GM19395 (cell line): Measurements from ENCODE around the gene ASCC2.
A peak's percentile ranks its signal among the peaks of the same experiment; 100 is the strongest.

Experiments
- ATAC-seq: cut with Tn5 transposase; IDR thresholded peaks from one replicate; pipeline ENCODE4 v1.9.1; 2021; ENCODE audit warnings: mild to moderate bottlenecking, moderate library complexity; ENCODE audit not compliant: unreplicated experiment

Gene ASCC2

GRCh38 chr22:29788339-29789279 lies 49.5 kb downstream of the ASCC2 start:
- no peak for ATAC-seq

GRCh38 chr22:29787371-29787980 lies 50.6 kb downstream of the ASCC2 start:
- ATAC-seq, result no peak

GRCh38 chr22:29786031-29786430 lies 52.0 kb downstream of the ASCC2 start:
- ATAC-seq, result no peak

GRCh38 chr22:29784451-29785361 lies 53.4 kb downstream of the ASCC2 start:
- no peak for ATAC-seq

- ATAC-seq, result no peak
Observed at GRCh38 chr22:29782061-29782845, 55.8 kb downstream of the ASCC2 start.

GRCh38 chr22:29780748-29781676 lies 57.1 kb downstream of the ASCC2 start:
- ATAC-seq, result no peak

- ATAC-seq, result no peak
Observed at GRCh38 chr22:29780220-29780619, 57.9 kb downstream of the ASCC2 start.

GRCh38 chr22:29773233-29773632 lies 64.8 kb downstream of the ASCC2 start:
- ATAC-seq, result no peak

GRCh38 chr22:29772170-29772641 lies 65.9 kb downstream of the ASCC2 start:
- ATAC-seq, result no peak

GRCh38 chr22:29769723-29770321 lies 68.3 kb downstream of the ASCC2 start:
- no peak for ATAC-seq

- no peak for ATAC-seq
Observed at GRCh38 chr22:29768052-29768693, 69.9 kb downstream of the ASCC2 start.

- ATAC-seq, result peak; percentile 62
Observed at GRCh38 chr22:29767171-29768051, 70.7 kb downstream of the ASCC2 start, which contains the start of gene UQCR10. TSS of gene UQCR10 (plus strand) at chr22:29767369. CDS start at chr22:29767399, 30 bp downstream.

GRCh38 chr22:29766632-29767170 lies 71.4 kb downstream of the ASCC2 start, which contains the start of gene ZMAT5:
TSS of gene ZMAT5 (minus strand) at chr22:29767007. CDS start at chr22:29748544, 18,463 bp downstream.
- ATAC-seq, result peak; percentile 89

GRCh38 chr22:29765905-29766631 lies 72.0 kb downstream of the ASCC2 start:
- peak; percentile 8 for ATAC-seq

- ATAC-seq, result no peak
Observed at GRCh38 chr22:29762263-29762662, 75.8 kb downstream of the ASCC2 start.

GRCh38 chr22:29758959-29759358 lies 79.1 kb downstream of the ASCC2 start:
- ATAC-seq, result no peak
